Ovary (tissue), 9 donors: Measurements from ENCODE around the gene PHF2. TPM values are rescaled to one million over a fixed set of nuclear protein-coding genes. Genes with fewer than 3 reads are reported as not detected.

ENCODE experiments used
- DNase-seq, 5 donors: peaks; one replicate each; pipeline ENCODE4 v3.0.0-alpha.2; 2019 to 2020
- H3K27ac ChIP-seq, 2 donors: fragments of 200-600 bp; one replicate each; pipeline versions ENCODE4 v1.5.1 to v1.8.0; 2019 to 2022
- H3K27me3 ChIP-seq: fragments of 200-600 bp; one replicate; pipeline ENCODE4 v1.8.0; 2022
- H3K36me3 ChIP-seq: fragments of 200-600 bp; sonication (generic); one replicate; pipeline ENCODE4 v1.5.1; 2019
- H3K4me1 ChIP-seq: one replicate; pipeline ENCODE4 v1.8.1; 2013; ENCODE audit warnings: mild to moderate bottlenecking, moderate library complexity; ENCODE audit not compliant: insufficient read depth
- H3K4me3 ChIP-seq: fragments of 200-600 bp; sonication (generic); one replicate; pipeline ENCODE4 v1.5.1; 2017
- H3K9me3 ChIP-seq, 2 donors: fragments of 200-600 bp in 1 of 2; sonication (generic) in 1 of 2; one replicate each; pipeline versions ENCODE4 v1.5.1 to v1.8.1; 2013 to 2019; ENCODE audit warnings: mild to moderate bottlenecking in 1 of 2, moderate library complexity in 1 of 2
- EP300 ChIP-seq: sonication (generic); formaldehyde crosslinking; IDR thresholded peaks from one replicate; pipeline ENCODE4 v1.6.1; 2017; ENCODE audit warnings: antibody characterized with exemption
- POLR2A ChIP-seq: fragments of 450-650 bp; IDR thresholded peaks from one replicate; pipeline ENCODE4 v1.6.1; 2017; ENCODE audit warnings: antibody characterized with exemption, mild to moderate bottlenecking, moderate library complexity
- WGBS, 3 donors: extraction: QIAGEN DNeasy Blood & Tissue Kit in 1 of 3; methylation state at CpG; one replicate each; pipeline versions ENCODE4 v1.1.5 to v1.1.7; 2013 to 2017; 5-methylcytosine and 5-hydroxymethylcytosine counted together
- intact Hi-C, 4 donors: fragments of 100-400 bp; cut with DNase I; formaldehyde crosslinking; loops; one replicate each; pipeline versions ENCODE4 v1.11.0 to v1.15.1; 2022 to 2023
- polyA plus RNA-seq, 2 donors: library from polyadenylated mRNA; stranded (reverse); fragments of 200-250 nt in 1 of 2; fragments of 350-450 nt in 1 of 2; fragmentation: Illumina TruSeq in 1 of 2; extraction: RNeasy Lipid Tissue Mini Kit (QIAGEN cat#74804) in 1 of 2; gene quantifications; one replicate each; pipeline ENCODE4 v1.2.3, GENCODE V29; 2013 to 2014
- total RNA-seq, 7 donors: library from RNA; depleted of rRNA in 2 of 7; stranded (reverse); fragments of >200 nt in 2 of 7; fragmentation: NEBNext Ultra II Directional in 3 of 7; extraction: Animal tissue kit (Norgen Biotek cat#: 25700) in 3 of 7; gene quantifications; one replicate each; pipeline versions ENCODE4 v1.1.0 to v1.2.4, GENCODE V29; 2016 to 2023
- TF ChIP-seq, protein P1 (sequence below), 3 donors: fragments of 450-650 bp in 2 of 3; fragments of 200-600 bp in 1 of 3; IDR thresholded peaks; one replicate each; pipeline versions ENCODE4 v1.5.1 to v1.8.0; 2016 to 2022; ENCODE audit warnings: antibody characterized with exemption in 3 of 3, mild to moderate bottlenecking in 1 of 3
- donor health status: DM: no; HTN: no; CAD: no; lungs with moderate emphysema.
- donor health status: DM: no; HTN: no; CAD: no.
- donor health status: Bipolar disorder and iron deficiency.
- donor health status: DM: yes; HTN: yes; CAD: no.
- donor health status: DM: no; HTN: no; CAD: no.
- donor health status: DM: yes; HTN: yes; CAD: no.

PHF2 gene
- total and polyA plus RNA-seq, 9 donors, result 20.3 to 50.1 (median 39.7) TPM

DNA sequence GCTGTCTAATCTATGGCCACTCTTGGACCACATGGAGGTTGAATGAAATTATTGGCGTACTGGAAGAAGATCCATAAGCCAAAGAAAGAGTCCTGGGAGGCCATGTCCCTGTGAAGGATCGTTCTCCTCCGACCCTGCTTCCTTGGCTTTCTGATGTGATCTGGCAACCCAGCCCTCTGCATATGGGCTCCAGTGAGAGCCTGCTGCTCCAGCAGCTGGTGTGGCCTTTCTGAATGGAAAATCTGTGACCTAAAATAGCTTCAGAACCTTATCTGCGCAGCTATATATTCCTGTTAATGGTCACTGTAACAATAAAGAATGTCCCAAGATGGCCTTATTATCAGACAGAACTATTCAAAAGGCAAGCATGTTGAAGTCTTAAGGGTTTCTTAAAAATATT lies 40.2 kb upstream of the PHF2 start:
- TF ChIP-seq EP300, result no peak
- TF ChIP-seq, protein P1, sequence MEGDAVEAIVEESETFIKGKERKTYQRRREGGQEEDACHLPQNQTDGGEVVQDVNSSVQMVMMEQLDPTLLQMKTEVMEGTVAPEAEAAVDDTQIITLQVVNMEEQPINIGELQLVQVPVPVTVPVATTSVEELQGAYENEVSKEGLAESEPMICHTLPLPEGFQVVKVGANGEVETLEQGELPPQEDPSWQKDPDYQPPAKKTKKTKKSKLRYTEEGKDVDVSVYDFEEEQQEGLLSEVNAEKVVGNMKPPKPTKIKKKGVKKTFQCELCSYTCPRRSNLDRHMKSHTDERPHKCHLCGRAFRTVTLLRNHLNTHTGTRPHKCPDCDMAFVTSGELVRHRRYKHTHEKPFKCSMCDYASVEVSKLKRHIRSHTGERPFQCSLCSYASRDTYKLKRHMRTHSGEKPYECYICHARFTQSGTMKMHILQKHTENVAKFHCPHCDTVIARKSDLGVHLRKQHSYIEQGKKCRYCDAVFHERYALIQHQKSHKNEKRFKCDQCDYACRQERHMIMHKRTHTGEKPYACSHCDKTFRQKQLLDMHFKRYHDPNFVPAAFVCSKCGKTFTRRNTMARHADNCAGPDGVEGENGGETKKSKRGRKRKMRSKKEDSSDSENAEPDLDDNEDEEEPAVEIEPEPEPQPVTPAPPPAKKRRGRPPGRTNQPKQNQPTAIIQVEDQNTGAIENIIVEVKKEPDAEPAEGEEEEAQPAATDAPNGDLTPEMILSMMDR (IDR thresholded peaks at IDR 0.05), result no peak
- TF ChIP-seq POLR2A, result no peak
- Histone ChIP-seq H3K27ac (no peak overlapping the region), H3K9me3 (no peaks in the 10 kb centered on the region), H3K4me1 (peaks cover 5% of the 10 kb centered on the region), H3K4me3 (no peak overlapping the region), H3K36me3 (no peaks in the 10 kb centered on the region), H3K27me3 (no peaks in the 10 kb centered on the region)
- intact Hi-C loops, result no loop called here
- WGBS, 3 donors, result 87 to 96% (median 94%) methylated on average over 4 of the region's 4 CpGs
- DNase-seq, result no peak

DNA sequence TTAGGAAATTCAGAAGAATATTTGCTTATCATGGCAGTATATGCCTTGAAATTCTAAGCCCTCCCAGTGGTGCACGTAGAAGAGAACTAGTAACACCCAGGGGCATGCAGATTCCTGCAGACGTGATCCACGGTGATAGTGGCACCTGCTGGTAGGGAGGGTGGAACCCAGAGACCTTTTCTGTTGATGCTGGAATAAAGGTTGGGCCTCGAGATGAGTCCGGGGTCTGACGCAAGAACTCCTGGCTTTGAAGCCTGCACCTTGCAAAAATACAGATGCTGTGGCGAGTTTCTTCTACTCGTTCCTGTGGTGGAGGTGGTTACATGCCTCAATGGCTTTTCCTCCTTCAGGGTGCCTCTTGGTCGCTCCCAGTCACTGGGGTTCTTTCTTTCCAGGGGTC lies 39.5 kb upstream of the PHF2 start:
- no peak for DNase-seq
- no peak for TF ChIP-seq POLR2A
- TF ChIP-seq, protein P1 (IDR thresholded peaks at IDR 0.05), result no peak
- no peak for TF ChIP-seq EP300
- Histone ChIP-seq H3K4me3 (no peak overlapping the region), H3K27ac (no peak overlapping the region), H3K36me3 (no peaks in the 10 kb centered on the region), H3K9me3 (no peaks in the 10 kb centered on the region), H3K27me3 (no peaks in the 10 kb centered on the region), H3K4me1 (peaks cover 7% of the 10 kb centered on the region)
- WGBS, 3 donors, result 86 to 88% (median 86%) methylated on average over 9 of the region's 9 CpGs
- intact Hi-C loops, result no loop called here

DNA sequence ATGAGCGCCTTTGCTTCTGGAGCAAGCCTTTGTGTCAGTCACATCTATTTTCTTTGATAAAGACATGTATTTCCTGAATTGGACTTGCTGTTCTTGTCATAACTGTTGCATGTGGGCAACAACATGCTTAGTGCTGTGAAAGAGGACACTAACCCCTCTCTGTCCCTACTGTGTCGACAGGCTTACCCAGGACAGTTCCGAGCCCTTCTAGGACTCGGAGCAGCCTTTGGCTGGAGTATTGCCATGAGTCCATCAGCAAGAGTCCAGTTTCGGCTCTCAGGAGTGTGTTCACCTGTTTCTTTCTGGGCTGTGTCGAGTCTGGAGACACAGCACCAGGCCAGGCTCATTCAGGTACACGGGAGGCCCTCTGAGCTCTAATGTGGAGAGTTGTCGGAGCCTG lies 36.1 kb upstream of the PHF2 start:
- Histone ChIP-seq H3K4me1 (peaks cover 6% of the 10 kb centered on the region), H3K36me3 (no peaks in the 10 kb centered on the region), H3K4me3 (no peak overlapping the region), H3K27me3 (no peaks in the 10 kb centered on the region), H3K9me3 (no peaks in the 10 kb centered on the region), H3K27ac (no peak overlapping the region)
- WGBS, 3 donors, result 87 to 91% (median 88%) methylated on average over 8 of the region's 8 CpGs
- TF ChIP-seq POLR2A, result no peak
- TF ChIP-seq, protein P1 (IDR thresholded peaks at IDR 0.05), result no peak
- TF ChIP-seq EP300, result no peak
- DNase-seq, result no peak
- intact Hi-C loops, result no loop called here

DNA sequence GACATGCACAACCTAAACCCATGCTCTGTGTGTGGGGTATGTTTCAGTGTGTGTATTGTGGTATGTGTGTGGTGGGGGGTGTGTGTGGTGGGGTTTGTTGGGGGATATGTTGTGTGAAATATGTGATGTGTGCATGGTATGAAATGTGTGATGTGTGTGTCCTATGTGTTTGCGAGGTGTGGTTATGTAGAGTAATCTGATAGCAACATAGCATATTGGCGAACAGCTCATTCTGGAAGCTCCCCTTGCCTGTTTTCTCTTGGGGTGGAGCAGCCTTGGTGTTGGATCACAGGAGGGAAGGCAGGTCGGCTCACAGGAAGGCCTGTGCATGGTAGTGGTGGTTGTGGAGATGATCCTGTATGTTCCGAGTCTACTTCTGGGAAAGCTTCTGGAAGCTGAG lies 35.4 kb upstream of the PHF2 start:
- Histone ChIP-seq H3K4me1 (peaks cover 6% of the 10 kb centered on the region), H3K4me3 (no peak overlapping the region), H3K27ac (no peak overlapping the region), H3K36me3 (no peaks in the 10 kb centered on the region), H3K27me3 (no peaks in the 10 kb centered on the region), H3K9me3 (no peaks in the 10 kb centered on the region)
- 82 to 84% (median 82%) methylated on average over 4 of the region's 4 CpGs for WGBS, 3 donors
- intact Hi-C loops, result no loop called here
- TF ChIP-seq POLR2A (no peak), EP300 (no peak)
- TF ChIP-seq, protein P1 (IDR thresholded peaks at IDR 0.05), result no peak
- no peak for DNase-seq
